Spleen (tissue), 11 donors: Measurements from ENCODE around the gene SLC35F3. TPM values are rescaled to one million over a fixed set of nuclear protein-coding genes. Genes with fewer than 3 reads are reported as not detected.

Experiments used
- DNase-seq: peaks from one replicate; pipeline ENCODE4 v3.0.0-alpha.2; 2020
- H3K27ac ChIP-seq, 8 donors: fragments of 200-600 bp; sonication (generic) in 7 of 8; 1 replicate in 4 of 8; 2 replicates in 4 of 8; pipeline versions ENCODE4 v1.5.0 to v1.8.0; 2016 to 2021; ENCODE audit warnings: inconsistent platforms in 4 of 8, mild to moderate bottlenecking in 4 of 8, moderate library complexity in 1 of 8
- H3K27me3 ChIP-seq, 7 donors: fragments of 200-600 bp; sonication (generic) in 6 of 7; replicated peaks in 1 of 7; 1 replicate in 4 of 7; 2 replicates in 3 of 7; pipeline versions ENCODE4 v1.5.0 to v1.8.0; 2016 to 2021; ENCODE audit warnings: inconsistent platforms in 3 of 7, mild to moderate bottlenecking in 1 of 7
- H3K36me3 ChIP-seq, 6 donors: fragments of 200-600 bp; sonication (generic) in 5 of 6; 1 replicate in 4 of 6; 2 replicates in 2 of 6; pipeline versions ENCODE4 v1.5.0 to v1.8.0; 2016 to 2021; ENCODE audit warnings: inconsistent platforms in 2 of 6
- H3K4me1 ChIP-seq, 6 donors: fragments of 200-600 bp; sonication (generic) in 5 of 6; 1 replicate in 3 of 6; 2 replicates in 3 of 6; pipeline versions ENCODE4 v1.5.0 to v1.8.0; 2016 to 2021; ENCODE audit warnings: inconsistent platforms in 3 of 6
- H3K4me3 ChIP-seq, 8 donors: fragments of 200-600 bp; sonication (generic) in 7 of 8; 1 replicate in 4 of 8; 2 replicates in 4 of 8; pipeline versions ENCODE4 v1.5.0 to v1.8.0; 2016 to 2021; ENCODE audit warnings: inconsistent platforms in 4 of 8, mild to moderate bottlenecking in 4 of 8, moderate library complexity in 2 of 8
- H3K9me3 ChIP-seq, 8 donors: fragments of 200-600 bp; sonication (generic) in 7 of 8; 1 replicate in 4 of 8; 2 replicates in 4 of 8; pipeline versions ENCODE4 v1.5.0 to v1.8.0; 2016 to 2021; ENCODE audit warnings: inconsistent platforms in 4 of 8
- CTCF ChIP-seq, 11 experiments: fragments of 200-600 bp in 7 of 11; fragments of 450-650 bp in 4 of 11; sonication (generic) in 4 of 11; IDR thresholded peaks in 8 of 11; conservative IDR thresholded peaks in 3 of 11; 1 replicate in 7 of 11; 2 replicates in 4 of 11; pipeline versions ENCODE4 v1.4.0 to v1.8.0; 2016 to 2021; ENCODE audit warnings: antibody characterized with exemption in 11 of 11, inconsistent platforms in 4 of 11, mild to moderate bottlenecking in 1 of 11
- POLR2A ChIP-seq, 3 donors: fragments of 450-650 bp; IDR thresholded peaks; one replicate each; pipeline ENCODE4 v1.5.1; 2017; ENCODE audit warnings: antibody characterized with exemption in 3 of 3, mild to moderate bottlenecking in 1 of 3
- POLR2AphosphoS5 ChIP-seq, 3 donors: sonication (generic); formaldehyde crosslinking; IDR thresholded peaks; one replicate each; pipeline ENCODE4 v1.5.1; 2017; ENCODE audit warnings: antibody characterized with exemption in 3 of 3
- WGBS, 5 donors: extraction: QIAGEN DNeasy Blood & Tissue Kit in 3 of 5; methylation state at CpG; one replicate each; pipeline versions ENCODE4 v1.1.5 to v1.1.7; 2013 to 2018; 5-methylcytosine and 5-hydroxymethylcytosine counted together
- intact Hi-C: fragments of 100-400 bp; cut with DNase I; formaldehyde crosslinking; loops from one replicate; pipeline ENCODE4 v1.15.0; 2023; ENCODE audit warnings: low total_unique reads
- polyA plus RNA-seq, 3 donors: library from polyadenylated mRNA; stranded (reverse); fragments of 200-250 nt; gene quantifications; one replicate each; pipeline ENCODE4 v1.2.1, GENCODE V29; 2013
- total RNA-seq, 7 donors: library from RNA; depleted of rRNA in 3 of 7; stranded (reverse); fragments of >200 nt in 3 of 7; fragmentation: NEBNext Ultra II Directional in 4 of 7; extraction: Animal tissue kit (Norgen Biotek cat#: 25700) in 4 of 7; gene quantifications; one replicate each; pipeline versions ENCODE4 v1.1.0 to v1.2.1, GENCODE V29; 2016 to 2021
- donor health status: healthy with polysubstance abuse.
- donor health status: DM: no; HTN: no; CAD: no; lungs with moderate emphysema.
- donor health status: DM: no; HTN: no; CAD: no.
- donor health status: Bipolar disorder and iron deficiency.
- donor health status: healthy.
- donor health status: DM: no; HTN: no; CAD: no.
- donor health status: DM: yes; HTN: yes; CAD: no.

SLC35F3 gene
- total and polyA plus RNA-seq, 10 donors: 0.03 to 0.44 (median 0.11) TPM; not detected in 5

- intact Hi-C loops: no loop called here
- DNase-seq: no peak
- Histone ChIP-seq H3K36me3 (no peaks in the 10 kb centered on the region), H3K4me1 (peaks cover 0 to 6% (median 0%) of the 10 kb centered on the region in 6 donors), H3K27ac (no peak overlapping the region), H3K9me3 (no peaks in the 10 kb centered on the region), H3K4me3 (no peak overlapping the region), H3K27me3 (no peaks in the 10 kb centered on the region)
- 68 to 73% (median 73%) methylated on average over 3 of the region's 3 CpGs for WGBS, 5 donors
- TF ChIP-seq CTCF (IDR thresholded peaks at IDR 0.05 in 8 of 11, conservative IDR thresholded peaks at IDR 0.05 in 3 of 11) (no peak), POLR2AphosphoS5 (IDR thresholded peaks at IDR 0.05) (no peak), POLR2A (IDR thresholded peaks at IDR 0.05) (no peak)
Measured at GRCh38 chr1:234361102-234361603, 456.7 kb downstream of the SLC35F3 start.

GRCh38 chr1:234362558-234362957 is 458.1 kb downstream of the SLC35F3 start:
- no peaks in the 10 kb centered on the region for H3K9me3 ChIP-seq
- no peak for DNase-seq
- H3K27ac ChIP-seq: no peak overlapping the region
- no peaks in the 10 kb centered on the region for H3K27me3 ChIP-seq
- H3K36me3 ChIP-seq: no peaks in the 10 kb centered on the region
- TF ChIP-seq POLR2A (IDR thresholded peaks at IDR 0.05) (no peak), CTCF (IDR thresholded peaks at IDR 0.05 in 8 of 11, conservative IDR thresholded peaks at IDR 0.05 in 3 of 11) (no peak), POLR2AphosphoS5 (IDR thresholded peaks at IDR 0.05) (no peak)
- WGBS, 5 donors: 64 to 93% (median 88%) methylated on average over 2 of the region's 2 CpGs
- intact Hi-C loops: no loop called here
- peaks cover 0 to 4% (median 0%) of the 10 kb centered on the region in 6 donors for H3K4me1 ChIP-seq
- H3K4me3 ChIP-seq: no peak overlapping the region

- H3K27me3 ChIP-seq: no peaks in the 10 kb centered on the region
- no peak for TF ChIP-seq POLR2A (IDR thresholded peaks at IDR 0.05)
- no peak for TF ChIP-seq POLR2AphosphoS5 (IDR thresholded peaks at IDR 0.05)
- no peak for TF ChIP-seq CTCF (IDR thresholded peaks at IDR 0.05 in 8 of 11, conservative IDR thresholded peaks at IDR 0.05 in 3 of 11)
- H3K4me1 ChIP-seq: peaks cover 0 to 14% (median 8%) of the 10 kb centered on the region in 6 donors
- DNase-seq: no peak
- H3K9me3 ChIP-seq: no peaks in the 10 kb centered on the region
- no peak overlapping the region for H3K4me3 ChIP-seq
- WGBS, 5 donors: 73 to 82% (median 76%) methylated on average over 12 of the region's 12 CpGs
- no peaks in the 10 kb centered on the region for H3K36me3 ChIP-seq
- H3K27ac ChIP-seq: no peak overlapping the region
- intact Hi-C loops: no loop called here
Measured at GRCh38 chr1:234368320-234369032, 464.0 kb downstream of the SLC35F3 start.

- TF ChIP-seq POLR2AphosphoS5 (IDR thresholded peaks at IDR 0.05): no peak
- no peak for TF ChIP-seq POLR2A (IDR thresholded peaks at IDR 0.05)
- TF ChIP-seq CTCF (IDR thresholded peaks at IDR 0.05 in 8 of 11, conservative IDR thresholded peaks at IDR 0.05 in 3 of 11): no peak
- Histone ChIP-seq H3K4me3 (no peak overlapping the region), H3K4me1 (peaks cover 0 to 17% (median 9%) of the 10 kb centered on the region in 6 donors), H3K36me3 (no peaks in the 10 kb centered on the region), H3K27ac (no peak overlapping the region), H3K27me3 (no peaks in the 10 kb centered on the region), H3K9me3 (no peaks in the 10 kb centered on the region)
- WGBS, 5 donors: 76 to 91% (median 88%) methylated on average over 3 of the region's 3 CpGs
- intact Hi-C loops: no loop called here
- no peak for DNase-seq
Measured at GRCh38 chr1:234369033-234369430, 464.6 kb downstream of the SLC35F3 start.
